ENCODE measurements around the gene SPPL2B.

SPPL2B gene

GRCh38 chr19:2363419-2363818 lies 34.9 kb downstream of the SPPL2B start:
- H3K36me3 ChIP-seq (ENCODE audit: control insufficient read depth, insufficient read depth, low read length): no peaks in the 10 kb centered on the region
- no peak overlapping the region for H3K27ac ChIP-seq
- H3K9me3 ChIP-seq (ENCODE audit: control insufficient read depth, low read length): no peaks in the 10 kb centered on the region
- no peaks in the 10 kb centered on the region for H3K27me3 ChIP-seq (ENCODE audit: control insufficient read depth, insufficient read depth, low read length)
- no peak for TF ChIP-seq CTCF (IDR thresholded peaks at IDR 0.05)
- H3K4me3 ChIP-seq (ENCODE audit: low read depth, low read length): no peak overlapping the region
- no peaks in the 10 kb centered on the region for H3K4me1 ChIP-seq
- no peak overlapping the region for H3K4me2 ChIP-seq (ENCODE audit: low read length)
- no peaks in the 10 kb centered on the region for H3K79me2 ChIP-seq
- no peak overlapping the region for H2AFZ ChIP-seq
- no peak overlapping the region for H3K9ac ChIP-seq

- no peak overlapping the region for H3K9ac ChIP-seq
These were observed 36.9 kb downstream of the SPPL2B start for GRCh38 chr19:2365201-2365970.

GRCh38 chr19:2371656-2372055 lies 43.2 kb downstream of the SPPL2B start:
- H3K36me3 ChIP-seq (ENCODE audit: control insufficient read depth, insufficient read depth, low read length): no peaks in the 10 kb centered on the region
- H3K4me1 ChIP-seq: no peaks in the 10 kb centered on the region
- H3K27me3 ChIP-seq (ENCODE audit: control insufficient read depth, insufficient read depth, low read length): no peaks in the 10 kb centered on the region
- H3K27ac ChIP-seq: no peak overlapping the region
- H3K79me2 ChIP-seq: no peaks in the 10 kb centered on the region
- no peak overlapping the region for H3K9ac ChIP-seq
- no peaks in the 10 kb centered on the region for H3K9me3 ChIP-seq (ENCODE audit: control insufficient read depth, low read length)
- TF ChIP-seq CTCF (IDR thresholded peaks at IDR 0.05): no peak
- no peak overlapping the region for H3K4me3 ChIP-seq (ENCODE audit: low read depth, low read length)
- no peak overlapping the region for H3K4me2 ChIP-seq (ENCODE audit: low read length)
- no peak overlapping the region for H2AFZ ChIP-seq

More at GRCh38 chr19:2365201-2365970, 36.9 kb downstream of the SPPL2B start:
- Histone ChIP-seq H3K27me3 (ENCODE audit: control insufficient read depth, insufficient read depth, low read length) (no peaks in the 10 kb centered on the region), H3K27ac (no peak overlapping the region), H3K4me2 (ENCODE audit: low read length) (no peak overlapping the region), H3K4me3 (ENCODE audit: low read depth, low read length) (no peak overlapping the region), H3K9me3 (ENCODE audit: control insufficient read depth, low read length) (no peaks in the 10 kb centered on the region), H3K4me1 (no peaks in the 10 kb centered on the region), H3K79me2 (no peaks in the 10 kb centered on the region), H2AFZ (no peak overlapping the region), H3K36me3 (ENCODE audit: control insufficient read depth, insufficient read depth, low read length) (no peaks in the 10 kb centered on the region)
- no peak for TF ChIP-seq CTCF (IDR thresholded peaks at IDR 0.05)

GRCh38 chr19:2372076-2372612 lies 43.7 kb downstream of the SPPL2B start:
- H3K9me3 ChIP-seq (ENCODE audit: control insufficient read depth, low read length): no peaks in the 10 kb centered on the region
- H3K4me2 ChIP-seq (ENCODE audit: low read length): no peak overlapping the region
- no peaks in the 10 kb centered on the region for H3K79me2 ChIP-seq
- H3K4me1 ChIP-seq: no peaks in the 10 kb centered on the region
- no peak overlapping the region for H2AFZ ChIP-seq
- no peaks in the 10 kb centered on the region for H3K36me3 ChIP-seq (ENCODE audit: control insufficient read depth, insufficient read depth, low read length)
- no peak overlapping the region for H3K9ac ChIP-seq
- H3K4me3 ChIP-seq (ENCODE audit: low read depth, low read length): no peak overlapping the region
- no peak overlapping the region for H3K27ac ChIP-seq
- TF ChIP-seq CTCF (IDR thresholded peaks at IDR 0.05): no peak
- no peaks in the 10 kb centered on the region for H3K27me3 ChIP-seq (ENCODE audit: control insufficient read depth, insufficient read depth, low read length)

GRCh38 chr19:2374808-2375207 lies 46.3 kb downstream of the SPPL2B start:
- Histone ChIP-seq H3K27ac (no peak overlapping the region), H3K4me1 (no peaks in the 10 kb centered on the region), H3K36me3 (ENCODE audit: control insufficient read depth, insufficient read depth, low read length) (no peaks in the 10 kb centered on the region), H3K9ac (no peak overlapping the region), H3K9me3 (ENCODE audit: control insufficient read depth, low read length) (no peaks in the 10 kb centered on the region), H2AFZ (no peak overlapping the region), H3K4me2 (ENCODE audit: low read length) (no peak overlapping the region), H3K79me2 (no peaks in the 10 kb centered on the region), H3K4me3 (ENCODE audit: low read depth, low read length) (no peak overlapping the region), H3K27me3 (ENCODE audit: control insufficient read depth, insufficient read depth, low read length) (no peaks in the 10 kb centered on the region)
- TF ChIP-seq CTCF (IDR thresholded peaks at IDR 0.05): no peak
